Suppressor macrophage treated with lipopolysaccharide for 4 hours (primary cell): Measurements from ENCODE around the gene IL27RA.

Source experiments
- DNase-seq: peaks from one replicate; pipeline ENCODE4 v3.0.0-alpha.2; 2020

IL27RA gene

GRCh38 chr19:14031719-14032480 lies at the start of gene IL27RA:
IL27RA (plus strand) TSS chr19:14031762; CDS start chr19:14031873, 111 bp downstream.
- peak; percentile 50 for DNase-seq

- DNase-seq, result no peak
Observed at GRCh38 chr19:13981988-13982501, 49.5 kb upstream of the IL27RA start.

GRCh38 chr19:13982773-13983172 lies 48.8 kb upstream of the IL27RA start:
- no peak for DNase-seq

- no peak for DNase-seq
Observed at GRCh38 chr19:13983213-13983889, 48.2 kb upstream of the IL27RA start.

GRCh38 chr19:13984186-13984585 lies 47.4 kb upstream of the IL27RA start:
- DNase-seq, result no peak

DNA sequence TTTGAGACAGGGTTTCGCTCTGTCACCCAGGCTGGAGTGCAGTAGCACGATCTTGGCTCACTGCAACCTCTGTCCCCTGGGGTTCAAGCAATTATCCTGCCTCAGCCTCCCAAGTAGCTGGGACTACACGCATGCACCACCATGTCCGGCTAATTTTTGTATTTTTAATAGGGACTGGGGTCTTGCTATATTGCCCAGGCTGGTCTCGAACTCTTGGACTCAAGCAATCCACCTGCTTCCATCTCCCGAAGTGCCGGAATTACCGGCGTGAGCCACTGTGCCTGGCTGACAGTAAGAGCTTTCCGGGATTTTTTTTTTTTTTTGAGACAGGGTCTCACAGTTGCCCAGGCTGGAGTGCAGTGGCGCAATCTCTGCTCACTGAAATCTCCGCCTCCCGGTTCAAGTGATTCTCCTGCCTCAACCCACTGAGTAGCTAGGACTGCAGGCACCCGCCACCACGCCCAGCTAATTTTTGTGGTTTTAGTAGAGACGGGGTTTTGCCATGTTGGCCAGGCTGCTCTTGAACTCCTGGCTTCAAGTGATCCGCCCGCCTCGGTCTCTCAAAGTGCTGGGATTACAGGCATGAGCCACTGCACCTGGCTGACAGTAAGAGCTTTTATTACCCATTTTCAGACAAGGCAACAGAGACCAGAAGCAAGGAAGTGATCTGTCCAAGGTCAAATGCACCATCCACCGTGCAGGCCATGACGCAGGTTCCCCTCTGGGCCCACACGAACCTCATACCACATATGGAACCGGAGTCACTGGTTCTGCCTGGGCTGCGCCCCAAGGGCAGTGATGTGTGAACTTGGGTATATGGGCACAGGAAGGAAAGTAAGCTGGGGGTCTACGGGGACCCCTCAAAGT lies 46.5 kb upstream of the IL27RA start:
- DNase-seq, result no peak

- no peak for DNase-seq
Observed at GRCh38 chr19:13985771-13986347, 45.7 kb upstream of the IL27RA start.

- peak; percentile 93 for DNase-seq
Observed at GRCh38 chr19:13986348-13986904, 45.1 kb upstream of the IL27RA start.

- DNase-seq, result peak; percentile 44
Observed at GRCh38 chr19:13987101-13987890, 44.3 kb upstream of the IL27RA start.

GRCh38 chr19:13989487-13989886 lies 42.1 kb upstream of the IL27RA start:
- DNase-seq, result no peak

- no peak for DNase-seq
Observed at GRCh38 chr19:13990085-13990484, 41.5 kb upstream of the IL27RA start.

- no peak for DNase-seq
Observed at GRCh38 chr19:13992025-13992424, 39.5 kb upstream of the IL27RA start.

DNA sequence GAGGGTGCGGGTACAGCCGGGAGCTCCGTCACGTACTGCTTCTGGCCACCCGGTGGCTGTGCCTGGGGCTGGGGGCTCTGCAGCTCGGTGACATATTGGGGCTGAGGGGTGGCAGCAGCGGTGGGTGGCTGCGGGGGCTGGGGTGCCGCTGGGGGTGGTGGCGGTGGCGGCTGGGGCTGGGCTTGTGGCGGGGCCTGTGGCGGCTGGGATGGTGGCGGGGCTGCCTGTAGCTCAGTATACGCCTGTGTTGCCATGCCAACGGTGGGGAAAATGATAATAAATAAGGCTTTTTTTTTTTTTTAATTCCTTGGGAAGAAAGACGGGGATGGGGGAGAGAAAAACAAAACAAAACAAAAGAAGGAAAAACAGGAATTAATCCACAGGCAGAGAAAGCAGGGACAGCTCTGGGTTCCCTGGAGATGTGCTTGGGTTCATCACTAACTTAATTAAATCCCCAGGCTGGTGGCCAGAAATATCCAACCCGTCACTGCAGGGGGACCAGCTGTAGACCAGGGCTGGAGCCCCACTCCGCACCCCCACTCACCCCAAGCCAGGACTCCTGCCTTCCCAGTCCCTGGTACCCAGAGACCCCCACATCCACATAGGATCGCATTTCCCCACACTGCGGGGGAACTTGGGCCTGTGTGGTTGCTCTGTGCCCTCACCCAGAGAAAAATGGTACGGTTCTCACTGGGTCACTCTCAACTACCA lies 37.8 kb upstream of the IL27RA start:
- DNase-seq, result no peak

DNA sequence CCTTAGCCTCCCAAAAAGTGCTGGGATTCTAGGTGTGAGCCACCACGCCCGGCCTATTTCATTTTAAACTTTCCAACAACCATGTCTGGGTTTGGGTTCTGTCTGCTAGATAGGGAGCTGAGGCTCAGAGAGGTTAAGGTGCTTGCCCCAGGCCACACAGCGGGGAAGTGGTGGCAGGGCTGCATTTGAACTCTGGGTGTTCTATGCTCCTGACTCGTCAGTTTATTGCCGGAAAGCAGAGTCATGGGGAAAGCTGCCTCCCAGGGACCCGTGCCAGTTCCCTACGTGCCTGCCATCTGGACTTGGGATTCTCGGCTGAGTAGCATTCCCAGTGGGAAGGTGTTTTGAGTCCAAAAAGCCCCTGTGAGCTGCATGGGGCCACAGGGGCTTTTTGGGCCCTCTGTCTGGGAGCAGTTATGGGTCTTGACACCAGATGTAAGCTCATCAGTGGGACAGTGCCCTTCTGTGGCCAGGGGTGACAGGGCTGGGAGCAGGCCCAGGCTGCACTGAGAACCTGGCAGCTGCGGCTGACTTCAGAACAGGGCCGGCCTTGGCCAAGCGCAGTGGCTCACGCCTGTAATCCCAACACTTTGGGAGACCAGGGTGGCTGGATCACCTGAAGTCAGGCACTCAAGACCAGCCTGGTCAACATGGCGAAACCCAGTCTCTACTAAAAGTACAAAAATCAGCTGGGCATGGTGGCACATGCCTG lies 36.4 kb upstream of the IL27RA start:
- no peak for DNase-seq

DNA sequence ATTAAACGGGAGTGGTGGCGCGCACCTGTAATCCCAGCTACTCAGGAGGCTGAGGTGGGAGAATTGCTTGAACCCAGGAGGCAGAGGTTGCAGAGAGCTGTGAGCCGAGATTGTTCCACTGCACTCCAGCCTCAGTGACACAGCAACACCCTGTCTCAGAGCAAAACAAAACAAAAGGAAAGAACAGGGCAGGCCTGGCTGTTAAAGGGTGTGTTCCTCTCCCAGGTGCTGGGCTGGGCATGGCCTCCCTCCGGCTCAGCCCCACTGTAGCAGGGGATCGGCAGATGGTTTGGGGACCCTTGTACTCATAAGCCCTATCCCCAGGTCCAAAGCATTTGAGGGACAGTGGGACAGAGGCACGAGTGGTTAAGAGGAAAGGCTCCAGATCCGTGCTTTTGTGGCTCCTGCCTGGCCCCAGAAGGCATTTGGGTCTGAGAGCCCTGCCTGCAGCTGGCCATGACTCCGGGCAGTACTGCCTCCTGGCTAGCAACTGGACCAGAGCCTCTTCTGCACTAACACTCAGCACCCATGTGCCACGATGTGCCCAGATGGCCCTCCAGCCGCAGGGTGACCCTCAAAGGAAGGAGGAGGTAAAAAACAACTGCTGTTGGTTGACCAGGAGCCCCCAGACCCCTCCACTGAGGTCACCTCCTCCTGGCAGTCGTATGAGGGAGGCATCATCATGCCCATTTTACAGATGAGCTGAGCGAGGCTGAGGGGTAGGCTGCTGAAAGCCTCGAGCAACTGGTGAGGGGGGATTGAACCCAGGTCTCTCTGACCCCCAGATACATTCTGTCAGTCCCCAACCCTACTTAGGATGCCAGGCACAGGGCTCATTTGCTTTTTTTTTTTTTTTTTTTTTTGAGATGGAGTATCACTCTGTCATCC lies 35.4 kb upstream of the IL27RA start:
- no peak for DNase-seq

GRCh38 chr19:13996928-13997630 lies 34.5 kb upstream of the IL27RA start:
- no peak for DNase-seq

DNA sequence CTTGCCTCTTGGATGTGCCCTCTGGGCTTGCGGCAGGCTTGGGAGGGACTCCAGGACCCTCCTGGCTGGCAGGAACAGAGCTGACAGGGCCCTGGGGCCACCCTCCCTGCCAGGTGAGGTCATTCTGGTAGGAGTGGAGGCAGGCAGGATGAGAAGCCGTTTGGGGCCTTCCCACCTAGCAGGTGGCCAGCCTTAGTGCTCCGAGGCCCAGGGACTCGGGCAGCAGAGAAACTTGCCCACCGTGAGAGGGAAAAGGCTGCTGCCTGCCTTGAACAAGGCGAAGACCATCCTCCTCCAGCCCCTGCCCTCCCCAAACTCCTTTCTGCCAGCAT lies 34.0 kb upstream of the IL27RA start:
- no peak for DNase-seq

GRCh38 chr19:13998426-13998825 lies 33.1 kb upstream of the IL27RA start:
- no peak for DNase-seq

DNA sequence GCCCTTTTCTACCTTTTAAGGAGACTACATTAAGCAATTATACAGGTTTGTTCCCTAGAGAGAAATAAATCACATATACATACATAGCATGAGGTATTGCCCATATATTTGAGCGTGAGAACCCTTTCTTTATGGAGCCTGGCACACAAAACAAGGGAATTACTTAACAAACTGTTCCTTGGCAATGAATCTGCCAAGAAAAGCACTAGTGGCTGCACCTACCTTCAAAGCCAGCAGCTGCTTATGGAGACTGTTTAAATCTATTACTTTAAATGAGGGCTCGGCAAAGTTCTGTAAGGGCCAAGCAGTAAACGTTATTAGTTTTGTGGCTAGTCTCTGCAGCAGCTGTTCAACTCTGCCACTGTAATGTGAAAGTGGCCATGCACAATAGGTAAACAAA lies 32.5 kb upstream of the IL27RA start:
- no peak for DNase-seq
